Measurements from ENCODE around the gene MPPED2. TPM values are rescaled to one million over a fixed set of nuclear protein-coding genes. Genes with fewer than 3 reads are reported as not detected.

MPPED2 gene
- total and polyA plus RNA-seq, 2 of the 13 experiments (the other 11 are each of a cell fraction or from before 2014, with no cell fraction given), result not detected

GRCh38 chr11:30405385-30405784 is 180.8 kb downstream of the MPPED2 start:
- POLR2A ChIA-PET, result no interaction called here
- H3K79me2 ChIP-seq (ENCODE audit: insufficient read depth, low read length), result no peaks in the 10 kb centered on the region
- no peak for FAIRE-seq
- ATAC-seq, result no peak
- no peak for TF ChIP-seq ZNF280B (CRISPR knock-in tag; IDR thresholded peaks at IDR 0.05; ENCODE audit: borderline replicate concordance)
- no peaks in the 10 kb centered on the region for H3K9me3 ChIP-seq (ENCODE audit: low read length)
- WGBS (ENCODE audit: low lambda C conversion rate), result 10% methylated on average over 3 of the region's 3 CpGs
- H3K9ac ChIP-seq (ENCODE audit: insufficient read depth, low read depth, low read length), result no peak overlapping the region
- CTCF ChIA-PET (ENCODE audit: low intra/inter-chr PET ratio, low total read pairs), result no interaction called here
- H3K4me2 ChIP-seq (ENCODE audit: low read depth, low read length), result no peak overlapping the region
- DNase-seq (ENCODE audit: low spot score), result no peak
- in situ Hi-C loops (cut with HindIII; ENCODE audit: extremely low pct_ligation_motif_present, low pct_unique_long_range_greater_than_20kb), result no loop called here
- H4K20me1 ChIP-seq (ENCODE audit: insufficient read depth, low read length), result no peaks in the 10 kb centered on the region
- intact Hi-C loops (cut with micrococcal nuclease; ENCODE audit: unreplicated experiment), result no loop called here
- no peaks in the 10 kb centered on the region for H3K4me1 ChIP-seq (ENCODE audit: insufficient read depth, low read length)
- no TSS peak for BruUV-seq (replicated peaks)
- peaks cover 0 to 3% of the 10 kb centered on the region in 2 experiments; a peak in 1 of 5 replicates for H3K27me3 ChIP-seq (ENCODE audit: control insufficient read depth in 1 of 2, insufficient read depth in 2 of 2, low read length in 2 of 2)
- H3K4me3 ChIP-seq (replicated peaks in 1 of 3; ENCODE audit: insufficient read depth in 1 of 3, low read depth in 2 of 3, low read length in 3 of 3), result no peak overlapping the region
- H2AFZ ChIP-seq (ENCODE audit: low read length), result no peak overlapping the region
- H3K36me3 ChIP-seq (replicated peaks in 1 of 2; ENCODE audit: control insufficient read depth in 1 of 2, insufficient read depth in 2 of 2, low read length in 2 of 2), result no peaks in the 10 kb centered on the region
- H3K27ac ChIP-seq (ENCODE audit: extremely low read length, insufficient read depth, low read length), result no peak overlapping the region

DNA sequence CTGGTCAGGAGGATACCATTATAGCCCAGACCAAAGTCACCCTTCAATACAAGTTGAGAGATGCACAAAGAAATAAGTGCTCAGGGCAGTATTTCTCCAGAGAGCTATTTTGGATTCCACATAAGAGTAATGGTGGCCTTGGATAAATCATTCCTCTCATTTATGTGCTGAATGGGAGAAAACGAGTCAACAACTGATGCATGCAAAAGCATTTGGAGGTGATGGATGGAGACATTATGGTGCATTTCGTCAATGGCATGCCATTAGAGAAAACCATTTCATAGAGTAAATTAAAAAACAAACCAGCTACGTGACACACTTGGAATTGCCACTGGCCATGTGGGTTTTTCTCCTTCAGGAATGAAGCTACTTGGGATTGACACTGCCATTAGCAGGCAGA is 182.0 kb downstream of the MPPED2 start:
- H3K4me3 ChIP-seq (replicated peaks in 1 of 3; ENCODE audit: insufficient read depth in 1 of 3, low read depth in 2 of 3, low read length in 3 of 3), result no peak overlapping the region
- H3K4me2 ChIP-seq (ENCODE audit: low read depth, low read length), result no peak overlapping the region
- H3K27ac ChIP-seq (ENCODE audit: extremely low read length, insufficient read depth, low read length), result no peak overlapping the region
- no peaks in the 10 kb centered on the region for H3K36me3 ChIP-seq (replicated peaks in 1 of 2; ENCODE audit: control insufficient read depth in 1 of 2, insufficient read depth in 2 of 2, low read length in 2 of 2)
- in situ Hi-C loops (cut with HindIII; ENCODE audit: extremely low pct_ligation_motif_present, low pct_unique_long_range_greater_than_20kb), result no loop called here
- FAIRE-seq (no peak), DNase-seq (ENCODE audit: low spot score) (no peak), ATAC-seq (no peak)
- H3K79me2 ChIP-seq (ENCODE audit: insufficient read depth, low read length), result no peaks in the 10 kb centered on the region
- peaks cover 0 to 3% of the 10 kb centered on the region in 2 experiments; a peak in 1 of 5 replicates for H3K27me3 ChIP-seq (ENCODE audit: control insufficient read depth in 1 of 2, insufficient read depth in 2 of 2, low read length in 2 of 2)
- ChIA-PET CTCF (ENCODE audit: low intra/inter-chr PET ratio, low total read pairs) (no interaction called here), POLR2A (no interaction called here)
- H3K9ac ChIP-seq (ENCODE audit: insufficient read depth, low read depth, low read length), result no peak overlapping the region
- no peaks in the 10 kb centered on the region for H3K9me3 ChIP-seq (ENCODE audit: low read length)
- 3% methylated on average over 3 of the region's 3 CpGs for WGBS (ENCODE audit: low lambda C conversion rate)
- no peaks in the 10 kb centered on the region for H3K4me1 ChIP-seq (ENCODE audit: insufficient read depth, low read length)
- BruUV-seq (replicated peaks), result no TSS peak
- no peaks in the 10 kb centered on the region for H4K20me1 ChIP-seq (ENCODE audit: insufficient read depth, low read length)
- no peak overlapping the region for H2AFZ ChIP-seq (ENCODE audit: low read length)
- intact Hi-C loops (cut with micrococcal nuclease; ENCODE audit: unreplicated experiment), result no loop called here
- TF ChIP-seq ZNF407 (CRISPR knock-in tag; IDR thresholded peaks at IDR 0.05; ENCODE audit: not compliant biosample characterization) (no peak), MLXIP (CRISPR knock-in tag; IDR thresholded peaks at IDR 0.05; ENCODE audit: borderline replicate concordance) (no peak)
